CD4-positive, CD25-positive, alpha-beta regulatory T cell (primary cell): Measurements from ENCODE around the gene LRRC8D. TPM values are rescaled to one million over a fixed set of nuclear protein-coding genes. Genes with fewer than 3 reads are reported as not detected.
A peak's percentile ranks its signal among the peaks of the same experiment; 100 is the strongest.

Source experiments
- ATAC-seq, 2 donors: fragments of 150-1000 bp; cut with Tn5 transposase; one replicate each; pipeline ENCODE4 v1.10.0; 2021; ENCODE audit warnings: low read depth in 2 of 2, moderate number of reproducible peaks in 2 of 2, moderate library complexity in 1 of 2
- DNase-seq, 3 donors: peaks; one replicate each; pipeline versions ENCODE4 v3.0.0 to v3.0.0-alpha.2; 2012 to 2022; ENCODE audit warnings: mixed read lengths in 1 of 3
- H3K27ac ChIP-seq: one replicate; pipeline ENCODE4 v1.7.0; 2013; ENCODE audit warnings: mild to moderate bottlenecking, low read length; ENCODE audit not compliant: insufficient read depth, poor library complexity, severe bottlenecking
- H3K27me3 ChIP-seq: one replicate; pipeline ENCODE4 v1.7.0; 2013; ENCODE audit warnings: low read length; ENCODE audit not compliant: control insufficient read depth, insufficient read depth
- H3K36me3 ChIP-seq: one replicate; pipeline ENCODE4 v1.7.0; 2013; ENCODE audit warnings: mild to moderate bottlenecking, low read length, moderate library complexity; ENCODE audit not compliant: control insufficient read depth, insufficient read depth
- H3K4me1 ChIP-seq: 2 replicates; pipeline ENCODE4 v1.7.0; 2013; ENCODE audit warnings: mild to moderate bottlenecking, low read length; ENCODE audit not compliant: insufficient read depth, control insufficient read depth, poor library complexity, severe bottlenecking
- H3K4me3 ChIP-seq: one replicate; pipeline ENCODE4 v1.7.0; 2013; ENCODE audit warnings: low read depth, mild to moderate bottlenecking, low read length, moderate library complexity
- H3K9me3 ChIP-seq, 2 experiments: 1 replicate in 1 of 2; 2 replicates in 1 of 2; pipeline ENCODE4 v1.7.0; 2013; ENCODE audit warnings: low read length in 2 of 2, mild to moderate bottlenecking in 1 of 2, moderate library complexity in 1 of 2; ENCODE audit not compliant: control insufficient read depth in 2 of 2
- H3K27ac Mint-ChIP-seq, 3 donors: one replicate each; pipeline ENCODE4 v1.8.0; 2020 to 2022; ENCODE audit warnings: mild to moderate bottlenecking in 3 of 3, mixed read lengths in 3 of 3, moderate library complexity in 2 of 3
- H3K27me3 Mint-ChIP-seq: one replicate; pipeline ENCODE4 v1.8.0; 2022; ENCODE audit warnings: mild to moderate bottlenecking, mixed read lengths
- H3K36me3 Mint-ChIP-seq: one replicate; pipeline ENCODE4 v1.8.0; 2020; ENCODE audit warnings: mixed read lengths
- H3K4me1 Mint-ChIP-seq, 4 donors: one replicate each; pipeline ENCODE4 v1.8.0; 2020 to 2022; ENCODE audit warnings: mixed read lengths in 4 of 4, mild to moderate bottlenecking in 1 of 4
- H3K4me3 Mint-ChIP-seq, 4 donors: one replicate each; pipeline ENCODE4 v1.8.0; 2020 to 2022; ENCODE audit warnings: mild to moderate bottlenecking in 4 of 4, mixed read lengths in 4 of 4, moderate library complexity in 3 of 4
- H3K9me3 Mint-ChIP-seq, 7 donors: one replicate each; pipeline ENCODE4 v1.8.0; 2020 to 2022; ENCODE audit warnings: mixed read lengths in 7 of 7, mild to moderate bottlenecking in 3 of 7, moderate library complexity in 2 of 7
- polyA plus RNA-seq, 4 donors: library from polyadenylated mRNA; unstranded; fragments of 300-500 nt; fragmentation: Illumina TruSeq; gene quantifications; one replicate each; pipeline ENCODE4 v1.2.3, GENCODE V29; 2021
- total RNA-seq: library from RNA; stranded (reverse); gene quantifications from one replicate; pipeline ENCODE4 v1.2.3, GENCODE V29; 2022

The LRRC8D gene
- total and polyA plus RNA-seq, 5 donors from 2014 or later: 23.6 to 69.0 (median 54.5) TPM

DNA sequence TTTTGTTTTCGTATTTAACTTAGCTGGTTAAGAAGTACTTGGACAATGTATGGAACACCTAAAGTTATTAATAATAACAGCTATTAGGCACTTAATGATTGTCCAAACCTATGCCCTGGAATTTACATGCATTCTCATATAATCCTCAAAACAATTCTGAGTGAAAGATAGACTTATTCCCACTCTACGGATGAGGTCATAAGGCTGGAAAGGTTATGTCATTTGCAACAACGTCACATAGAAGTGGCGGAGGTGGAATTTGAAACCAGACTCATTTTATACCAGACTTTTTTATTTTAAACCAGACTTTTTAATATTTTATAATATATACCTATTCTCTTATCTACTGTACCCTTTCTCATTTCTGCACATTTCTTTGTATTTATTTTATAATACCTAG, 8.4 kb downstream of the LRRC8D start:
- Mint-ChIP-seq H3K36me3 (no peaks in the 10 kb centered on the region), H3K27me3 (peaks cover 4% of the 10 kb centered on the region), H3K4me1 (peaks cover 0 to 5% (median 0%) of the 10 kb centered on the region in 4 donors), H3K4me3 (no peak overlapping the region), H3K9me3 (peaks cover 0 to 1% (median 0%) of the 10 kb centered on the region in 7 donors), H3K27ac (no peak overlapping the region)
- H3K4me3 ChIP-seq: no peak overlapping the region
- H3K9me3 ChIP-seq: no peaks in the 10 kb centered on the region
- no peak overlapping the region for H3K27ac ChIP-seq
- no peaks in the 10 kb centered on the region for H3K4me1 ChIP-seq
- no peak for ATAC-seq
- DNase-seq: no peak
- no peaks in the 10 kb centered on the region for H3K36me3 ChIP-seq
- no peaks in the 10 kb centered on the region for H3K27me3 ChIP-seq

DNA sequence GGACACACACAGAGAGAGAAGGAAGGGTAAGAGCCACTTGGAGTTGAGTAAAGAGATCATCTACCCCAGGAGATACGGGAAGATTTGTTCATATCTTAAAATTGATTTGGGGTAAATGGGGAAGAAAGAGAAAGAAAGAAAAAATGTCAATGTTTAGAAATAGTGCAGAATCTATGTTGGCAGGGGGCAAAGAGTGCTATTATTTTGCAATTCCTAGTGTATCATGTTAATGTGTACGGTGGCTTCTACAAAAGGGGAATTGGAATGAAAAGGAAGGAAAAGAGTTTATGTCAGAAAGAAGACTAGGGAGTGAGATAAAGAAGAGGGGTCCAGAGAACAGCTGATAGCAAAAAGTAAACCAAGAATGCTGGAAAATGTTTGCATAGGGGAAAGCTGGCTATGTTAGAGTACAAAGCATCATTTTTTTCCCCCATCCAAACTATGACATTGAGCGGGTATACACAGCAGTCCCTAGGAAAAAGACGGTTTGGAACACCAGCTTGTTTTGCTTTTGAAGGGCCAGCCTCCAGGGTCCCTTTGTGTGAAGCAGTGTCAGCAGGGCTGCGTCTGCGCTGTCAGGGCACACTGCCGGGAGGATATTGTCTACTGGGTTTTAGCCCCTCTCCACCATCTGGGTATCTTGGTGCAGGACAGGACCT, 10.8 kb downstream of the LRRC8D start:
- ATAC-seq (no peak), DNase-seq (no peak)
- H3K4me1 ChIP-seq: no peaks in the 10 kb centered on the region
- Mint-ChIP-seq H3K4me3 (no peak overlapping the region), H3K9me3 (no peaks in the 10 kb centered on the region), H3K27me3 (no peaks in the 10 kb centered on the region), H3K4me1 (peaks cover 0 to 12% (median 0%) of the 10 kb centered on the region in 4 donors), H3K27ac (peak overlapping the region in 1 of 3 donors; percentile 6), H3K36me3 (no peaks in the 10 kb centered on the region)
- no peak overlapping the region for H3K27ac ChIP-seq
- H3K36me3 ChIP-seq: no peaks in the 10 kb centered on the region
- no peak overlapping the region for H3K4me3 ChIP-seq
- H3K27me3 ChIP-seq: no peaks in the 10 kb centered on the region
- no peaks in the 10 kb centered on the region for H3K9me3 ChIP-seq

DNA sequence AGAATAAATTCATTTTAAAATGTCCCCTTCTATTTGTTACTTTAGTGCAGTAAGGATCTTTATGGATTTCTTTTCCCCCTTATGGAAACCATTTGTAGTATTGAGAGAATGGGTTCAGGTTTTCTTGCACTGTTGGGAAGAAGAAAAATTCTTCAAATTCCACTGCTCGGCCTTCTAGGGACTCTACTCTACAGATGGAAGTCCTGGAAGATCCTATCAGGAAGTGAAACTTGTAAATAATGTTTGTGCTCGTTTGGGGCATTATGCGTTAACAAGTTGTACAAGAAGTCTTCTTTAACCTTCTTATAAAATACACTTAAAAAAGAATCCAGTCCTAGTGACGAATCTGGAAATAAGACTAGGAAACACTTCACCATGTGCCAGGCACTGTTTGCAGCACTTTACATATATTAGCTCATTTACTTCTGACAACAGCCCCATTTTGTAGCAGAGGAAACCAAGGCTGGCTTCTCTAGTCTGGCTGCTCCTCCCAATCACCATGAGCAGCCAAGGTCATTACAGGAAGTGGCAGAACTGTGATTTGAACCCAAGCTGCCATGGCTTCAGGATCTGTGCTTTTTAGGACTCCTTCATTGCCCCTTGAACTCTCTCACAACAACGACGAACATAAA, 11.8 kb downstream of the LRRC8D start:
- H3K36me3 Mint-ChIP-seq: no peaks in the 10 kb centered on the region
- peaks cover 0 to 14% (median 0%) of the 10 kb centered on the region in 4 donors for H3K4me1 Mint-ChIP-seq
- peak in 1 of 3 donors; percentile 18 for DNase-seq
- H3K27me3 Mint-ChIP-seq: no peaks in the 10 kb centered on the region
- Histone ChIP-seq H3K4me1 (no peaks in the 10 kb centered on the region), H3K27ac (no peak overlapping the region), H3K36me3 (no peaks in the 10 kb centered on the region), H3K4me3 (no peak overlapping the region), H3K27me3 (no peaks in the 10 kb centered on the region), H3K9me3 (no peaks in the 10 kb centered on the region)
- H3K9me3 Mint-ChIP-seq: no peaks in the 10 kb centered on the region
- no peak overlapping the region for H3K4me3 Mint-ChIP-seq
- no peak for ATAC-seq
- H3K27ac Mint-ChIP-seq: no peak overlapping the region

DNA sequence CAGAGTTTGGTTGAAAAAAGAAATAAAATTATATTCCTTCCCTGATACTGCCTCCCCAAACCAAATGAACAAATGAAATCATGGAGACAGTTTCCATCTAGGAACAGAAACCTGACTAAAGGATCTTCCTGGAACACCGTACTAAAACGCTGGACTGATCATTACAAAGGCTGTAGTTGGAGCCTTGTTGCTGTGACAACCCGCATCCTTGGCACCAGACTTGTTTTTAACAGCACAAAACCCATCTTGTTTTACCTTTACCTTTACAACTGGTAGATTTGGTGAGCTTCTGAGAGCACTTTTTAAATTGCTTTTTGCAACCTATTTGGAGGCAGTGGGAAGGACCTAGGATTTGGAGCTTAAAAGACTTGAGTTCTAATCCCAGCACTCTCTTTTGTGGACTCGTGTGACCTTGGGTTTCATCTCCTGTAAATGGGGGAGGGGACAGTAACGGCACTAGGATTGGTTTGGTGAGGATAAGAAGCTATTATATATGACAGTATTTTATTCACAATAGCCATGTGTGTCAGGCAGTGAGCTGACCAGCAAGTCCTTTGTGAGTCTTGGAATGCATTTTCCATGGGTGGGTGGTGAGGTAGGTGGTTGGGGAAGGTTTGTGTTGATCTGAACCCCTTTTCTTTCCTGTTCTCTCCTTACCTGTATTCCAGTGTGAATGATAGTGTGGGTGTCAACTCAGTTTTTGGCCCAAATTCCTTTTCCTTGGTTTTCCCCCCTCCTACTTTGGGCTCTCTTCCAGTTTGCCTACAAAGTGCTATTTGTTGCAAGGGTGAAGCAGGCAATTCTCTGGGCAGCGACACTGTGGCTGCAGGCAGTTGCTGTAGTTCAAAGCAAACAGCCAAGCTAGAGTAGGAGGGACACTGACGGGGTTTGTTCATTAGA, 12.6 kb downstream of the LRRC8D start:
- Histone ChIP-seq H3K4me1 (no peaks in the 10 kb centered on the region), H3K36me3 (no peaks in the 10 kb centered on the region), H3K4me3 (no peak overlapping the region), H3K27me3 (no peaks in the 10 kb centered on the region), H3K27ac (no peak overlapping the region), H3K9me3 (no peaks in the 10 kb centered on the region)
- ATAC-seq: no peak
- Mint-ChIP-seq H3K27me3 (no peaks in the 10 kb centered on the region), H3K4me1 (peaks cover 0 to 14% (median 0%) of the 10 kb centered on the region in 4 donors), H3K27ac (peak overlapping the region in 1 of 3 donors; percentile 55), H3K9me3 (no peaks in the 10 kb centered on the region), H3K4me3 (no peak overlapping the region), H3K36me3 (no peaks in the 10 kb centered on the region)
- DNase-seq: no peak

DNA sequence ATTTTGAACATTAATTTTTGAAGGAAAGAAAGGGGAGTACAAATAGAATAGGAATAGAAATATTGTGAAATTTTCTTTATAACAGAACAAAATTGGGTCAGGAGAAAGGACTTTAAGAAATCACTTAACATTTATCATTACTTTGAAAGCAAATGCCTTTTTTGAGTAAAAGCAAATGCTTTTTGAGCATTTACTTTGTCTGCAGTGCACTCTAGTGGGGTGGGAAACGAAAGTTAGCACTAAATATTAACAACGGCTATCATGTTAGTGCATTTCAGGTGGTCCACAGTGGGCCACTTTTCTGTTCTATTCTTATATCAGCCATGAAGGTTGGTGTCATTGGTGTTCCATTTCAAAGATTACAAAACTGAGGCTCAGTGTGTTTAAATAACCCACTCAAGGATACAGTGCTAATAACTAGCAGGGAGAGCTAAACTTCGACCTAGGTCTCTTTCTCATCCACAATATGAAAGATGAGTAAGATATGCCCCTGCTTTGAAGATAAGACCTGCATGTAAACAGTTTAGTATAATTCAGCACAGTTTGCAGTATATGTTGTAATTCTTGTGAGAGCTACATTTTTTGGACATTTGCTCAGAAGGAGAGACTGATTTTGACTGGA, 13.4 kb downstream of the LRRC8D start:
- H3K36me3 ChIP-seq: no peaks in the 10 kb centered on the region
- H3K4me3 ChIP-seq: no peak overlapping the region
- no peaks in the 10 kb centered on the region for H3K27me3 Mint-ChIP-seq
- H3K9me3 Mint-ChIP-seq: no peaks in the 10 kb centered on the region
- DNase-seq (no peak), ATAC-seq (no peak)
- no peaks in the 10 kb centered on the region for H3K4me1 ChIP-seq
- no peaks in the 10 kb centered on the region for H3K27me3 ChIP-seq
- no peak overlapping the region for H3K27ac ChIP-seq
- peaks cover 0 to 14% (median 0%) of the 10 kb centered on the region in 4 donors for H3K4me1 Mint-ChIP-seq
- no peaks in the 10 kb centered on the region for H3K9me3 ChIP-seq
- no peaks in the 10 kb centered on the region for H3K36me3 Mint-ChIP-seq
- peak overlapping the region in 2 of 3 donors; percentile 28 to 55 for H3K27ac Mint-ChIP-seq
- no peak overlapping the region for H3K4me3 Mint-ChIP-seq

DNA sequence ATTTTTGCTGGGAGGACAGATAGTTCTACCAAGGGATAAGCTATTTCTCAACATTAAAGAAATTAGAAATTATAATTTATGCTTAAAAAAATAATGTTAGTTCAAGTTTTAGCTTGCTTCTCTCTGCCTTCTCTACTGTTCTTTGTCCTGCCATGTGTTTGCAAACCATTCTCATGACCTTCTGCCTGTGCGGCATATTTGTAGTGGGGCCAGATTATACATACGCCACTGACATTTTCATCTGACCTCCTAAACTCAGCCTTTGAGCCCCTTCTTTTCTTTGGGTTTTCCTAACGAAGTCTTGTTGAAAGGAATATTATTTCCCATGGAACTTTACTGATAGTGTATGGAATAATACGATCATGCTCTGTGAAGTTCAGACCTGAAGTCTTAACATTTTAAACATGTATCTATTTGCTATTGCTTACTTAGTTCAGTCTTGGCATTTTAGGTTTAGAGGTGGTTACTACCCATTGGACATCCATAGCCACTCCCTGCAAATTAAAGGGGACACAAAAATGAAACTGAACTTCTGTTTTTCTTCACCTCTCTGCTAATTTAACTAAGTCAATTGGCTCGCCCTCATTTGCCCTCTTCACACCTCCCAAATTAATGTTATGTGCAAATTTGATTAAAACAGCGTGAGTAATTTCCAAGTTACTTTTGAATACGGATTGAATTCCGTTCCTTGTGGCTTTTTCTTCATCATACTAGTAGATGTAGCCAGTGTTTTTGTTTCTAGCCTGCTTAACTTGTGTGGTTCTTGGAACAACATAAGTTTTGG, 15.6 kb downstream of the LRRC8D start:
- H3K9me3 Mint-ChIP-seq: no peaks in the 10 kb centered on the region
- no peaks in the 10 kb centered on the region for H3K27me3 ChIP-seq

DNA sequence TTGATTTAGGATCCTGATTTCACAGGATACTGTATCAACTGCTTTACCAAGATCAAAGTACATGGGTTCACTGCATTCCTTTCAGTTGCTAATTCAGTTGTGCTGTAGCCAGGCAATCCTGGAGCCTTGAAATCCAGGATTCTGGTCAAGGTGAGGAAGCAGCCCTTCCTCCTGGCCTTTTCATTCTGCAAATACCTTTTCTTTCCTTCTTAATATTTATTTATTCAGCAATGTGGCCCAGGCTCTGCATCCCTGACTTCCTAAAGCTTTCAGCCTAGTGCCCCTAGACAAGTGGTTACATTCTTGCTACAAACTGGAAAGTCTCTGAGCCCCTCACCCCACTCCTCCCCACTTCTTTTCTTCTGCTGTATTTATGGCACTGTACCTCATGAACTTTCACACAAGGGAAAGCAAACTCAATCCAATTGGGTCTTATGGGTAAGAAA, 16.2 kb downstream of the LRRC8D start:
- no peaks in the 10 kb centered on the region for H3K9me3 Mint-ChIP-seq
- H3K27me3 Mint-ChIP-seq: no peaks in the 10 kb centered on the region
- Histone ChIP-seq H3K9me3 (no peaks in the 10 kb centered on the region), H3K27me3 (no peaks in the 10 kb centered on the region), H3K27ac (no peak overlapping the region), H3K4me1 (no peaks in the 10 kb centered on the region), H3K4me3 (no peak overlapping the region), H3K36me3 (no peaks in the 10 kb centered on the region)
- no peak for ATAC-seq
- H3K36me3 Mint-ChIP-seq: no peaks in the 10 kb centered on the region
- DNase-seq: no peak
- H3K27ac Mint-ChIP-seq: no peak overlapping the region
- H3K4me3 Mint-ChIP-seq: no peak overlapping the region
- H3K4me1 Mint-ChIP-seq: peaks cover 0 to 14% (median 0%) of the 10 kb centered on the region in 4 donors

More for the DNA sequence above, 15.6 kb downstream of the LRRC8D start:
- H3K4me3 ChIP-seq: no peak overlapping the region
- H3K27ac Mint-ChIP-seq: peak overlapping the region in 1 of 3 donors; percentile 6
- H3K4me1 ChIP-seq: no peaks in the 10 kb centered on the region
- DNase-seq (no peak), ATAC-seq (no peak)
- H3K27ac ChIP-seq: no peak overlapping the region
- H3K36me3 Mint-ChIP-seq: no peaks in the 10 kb centered on the region
- H3K27me3 Mint-ChIP-seq: no peaks in the 10 kb centered on the region
- no peak overlapping the region for H3K4me3 Mint-ChIP-seq
- H3K9me3 ChIP-seq: no peaks in the 10 kb centered on the region
- no peaks in the 10 kb centered on the region for H3K36me3 ChIP-seq
- H3K4me1 Mint-ChIP-seq: peaks cover 0 to 14% (median 0%) of the 10 kb centered on the region in 4 donors
